ENCODE measurements around the gene OR51V1.

OR51V1 gene

GRCh38 chr11:5242933-5243815 lies 42.7 kb upstream of the OR51V1 start:
- DNase-seq (ENCODE audit: low spot score) = no peak
- no peak for TF ChIP-seq CTCF (IDR thresholded peaks at IDR 0.05; ENCODE audit: borderline replicate concordance, control extremely low read depth, extremely low read depth, insufficient read depth, missing control alignments)
- in situ Hi-C loops (cut with MboI; ENCODE audit: low sequenced_read_pairs, unreplicated experiment) = no loop called here

DNA sequence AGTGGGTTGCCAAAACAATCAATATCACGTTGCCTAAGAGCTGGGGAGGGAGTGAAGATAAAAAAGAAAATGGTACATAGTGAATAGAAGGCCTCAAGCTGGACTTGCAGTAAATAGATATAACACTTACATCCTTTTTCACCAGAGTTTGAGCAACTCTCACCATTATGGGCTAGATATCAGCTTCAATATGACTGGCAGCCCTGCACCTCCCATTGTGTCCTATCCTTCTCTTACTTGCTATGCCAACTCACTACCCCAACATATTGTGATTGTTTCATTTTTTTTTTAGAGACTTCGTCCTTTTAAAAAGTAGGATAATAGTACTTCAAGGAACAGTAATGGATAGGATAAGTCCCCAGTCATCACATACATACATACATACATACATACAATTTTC lies 41.7 kb upstream of the OR51V1 start:
- TF ChIP-seq CTCF (IDR thresholded peaks at IDR 0.05; ENCODE audit: borderline replicate concordance, control extremely low read depth, extremely low read depth, insufficient read depth, missing control alignments) = no peak
- in situ Hi-C loops (cut with MboI; ENCODE audit: low sequenced_read_pairs, unreplicated experiment) = no loop called here
- no peak for DNase-seq (ENCODE audit: low spot score)

DNA sequence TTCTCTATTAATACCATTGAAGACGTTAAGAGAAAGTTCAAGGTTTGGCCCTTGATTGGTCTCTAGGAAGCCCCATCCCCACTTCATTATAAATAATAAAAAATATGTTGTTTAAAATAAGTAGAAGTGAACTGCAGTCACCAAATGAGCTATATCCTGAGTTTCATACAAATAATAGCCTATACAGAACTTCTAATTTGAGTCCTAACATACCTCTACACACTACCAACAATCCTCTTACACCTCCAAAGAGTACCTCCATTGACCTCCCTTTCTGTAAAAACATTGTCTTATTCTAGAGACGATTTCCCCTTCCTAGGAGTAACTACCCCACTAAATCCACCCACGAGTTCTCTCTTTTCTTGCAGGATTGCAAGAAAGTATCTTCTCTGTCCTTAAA lies 41.0 kb upstream of the OR51V1 start:
- in situ Hi-C loops (cut with MboI; ENCODE audit: low sequenced_read_pairs, unreplicated experiment) = no loop called here
- DNase-seq (ENCODE audit: low spot score) = no peak
- TF ChIP-seq CTCF (IDR thresholded peaks at IDR 0.05; ENCODE audit: borderline replicate concordance, control extremely low read depth, extremely low read depth, insufficient read depth, missing control alignments) = no peak

DNA sequence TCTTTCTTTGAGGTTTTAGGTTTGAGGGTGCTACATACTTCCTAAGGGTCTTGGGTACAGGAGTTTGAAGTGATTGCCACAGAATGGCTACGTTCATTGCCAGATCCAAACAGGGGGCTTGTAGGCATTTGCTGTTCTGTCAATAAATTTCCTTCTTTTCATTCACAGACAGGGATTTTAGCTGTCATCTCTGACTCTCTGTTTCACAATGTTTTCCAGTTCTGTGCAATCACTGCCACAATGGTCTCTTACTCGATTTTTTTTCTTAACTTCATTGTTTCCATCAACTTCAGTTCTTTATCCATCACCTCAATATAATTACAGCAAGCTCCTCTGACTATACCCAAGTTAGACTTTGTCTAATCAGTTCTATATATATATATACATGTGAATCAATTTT lies 40.0 kb upstream of the OR51V1 start:
- in situ Hi-C loops (cut with MboI; ENCODE audit: low sequenced_read_pairs, unreplicated experiment) = no loop called here
- no peak for DNase-seq (ENCODE audit: low spot score)
- TF ChIP-seq CTCF (IDR thresholded peaks at IDR 0.05; ENCODE audit: borderline replicate concordance, control extremely low read depth, extremely low read depth, insufficient read depth, missing control alignments) = no peak

DNA sequence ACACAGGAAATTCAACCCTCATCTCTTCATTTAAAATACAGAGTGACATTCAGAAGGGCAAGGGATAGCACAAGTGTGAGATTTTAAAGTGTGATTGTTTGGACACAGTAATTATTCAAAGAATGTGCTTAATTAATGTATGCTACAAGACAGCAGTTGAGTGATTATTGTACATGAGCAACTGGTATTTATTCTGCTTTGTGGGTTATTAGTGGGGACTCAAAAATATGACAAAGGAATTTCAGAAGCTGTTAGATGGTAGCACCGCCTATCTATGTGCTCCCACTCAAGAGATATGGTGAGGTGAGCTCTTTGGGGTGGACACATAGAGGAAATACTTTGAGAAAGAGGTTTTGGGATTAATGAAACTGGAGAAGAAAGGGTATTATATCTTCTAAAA lies 39.6 kb upstream of the OR51V1 start:
- no peak for DNase-seq (ENCODE audit: low spot score)
- in situ Hi-C loops (cut with MboI; ENCODE audit: low sequenced_read_pairs, unreplicated experiment) = no loop called here
- TF ChIP-seq CTCF (IDR thresholded peaks at IDR 0.05; ENCODE audit: borderline replicate concordance, control extremely low read depth, extremely low read depth, insufficient read depth, missing control alignments) = no peak

DNA sequence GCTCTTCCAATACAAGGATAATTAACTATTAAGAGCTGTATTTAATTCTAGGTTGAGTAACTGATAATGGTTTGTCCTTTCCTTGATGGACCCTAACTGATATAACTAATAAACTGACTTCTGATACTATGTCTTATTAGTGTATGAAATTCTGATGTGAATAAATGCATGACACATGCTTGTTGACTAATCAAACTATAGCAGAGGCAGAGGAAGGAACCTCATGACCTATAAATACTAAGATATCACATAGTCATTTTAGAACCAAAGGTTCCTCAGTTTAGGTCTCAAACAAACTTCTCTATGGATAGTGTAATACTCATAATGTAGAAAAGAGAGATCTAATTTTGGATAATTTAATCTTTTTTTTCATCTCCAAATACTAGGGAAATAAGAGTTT lies 38.6 kb upstream of the OR51V1 start:
- DNase-seq (ENCODE audit: low spot score) = no peak
- TF ChIP-seq CTCF (IDR thresholded peaks at IDR 0.05; ENCODE audit: borderline replicate concordance, control extremely low read depth, extremely low read depth, insufficient read depth, missing control alignments) = no peak
- in situ Hi-C loops (cut with MboI; ENCODE audit: low sequenced_read_pairs, unreplicated experiment) = no loop called here

Measured in GM13976 (cell line).